ENCODE measurements around the gene C16orf78.

GRCh38 chr16:49399594-49400364, 26.2 kb downstream of the C16orf78 start:
- TF ChIP-seq CTCF (IDR thresholded peaks at IDR 0.05) (no peak), POLR2A (IDR thresholded peaks at IDR 0.05) (no peak), EP300 (IDR thresholded peaks at IDR 0.05) (no peak)

Measured in ovary (tissue), 3 donors.